ENCODE results near the gene ENDOU.

The ENDOU gene

GRCh38 chr12:47757364-47757839, 32.1 kb upstream of the ENDOU start:
- no peak for DNase-seq

- peak in 1 of 2 donors; percentile 40 for DNase-seq
These were observed 30.6 kb upstream of the ENDOU start for GRCh38 chr12:47755655-47756562.

DNA sequence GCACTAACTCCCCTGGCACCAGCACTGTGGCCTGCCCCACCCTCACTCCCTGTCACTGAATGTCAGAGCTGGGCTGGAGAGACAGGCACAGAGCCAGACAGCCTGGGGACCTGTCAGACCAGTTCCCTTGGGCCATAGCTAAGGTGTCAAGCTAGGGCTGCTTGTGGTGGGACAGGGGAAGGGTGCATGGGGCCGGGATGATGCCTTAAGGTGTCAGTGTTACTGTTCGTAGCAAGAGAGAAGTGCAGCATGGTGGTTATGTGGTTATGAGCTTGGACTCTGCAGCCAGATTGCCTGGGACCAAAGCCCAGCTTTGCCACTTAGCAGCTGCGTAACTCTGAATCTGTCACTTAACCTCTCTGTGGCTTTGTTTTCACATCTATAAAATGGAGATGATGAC, 29.6 kb upstream of the ENDOU start:
- DNase-seq: no peak

DNA sequence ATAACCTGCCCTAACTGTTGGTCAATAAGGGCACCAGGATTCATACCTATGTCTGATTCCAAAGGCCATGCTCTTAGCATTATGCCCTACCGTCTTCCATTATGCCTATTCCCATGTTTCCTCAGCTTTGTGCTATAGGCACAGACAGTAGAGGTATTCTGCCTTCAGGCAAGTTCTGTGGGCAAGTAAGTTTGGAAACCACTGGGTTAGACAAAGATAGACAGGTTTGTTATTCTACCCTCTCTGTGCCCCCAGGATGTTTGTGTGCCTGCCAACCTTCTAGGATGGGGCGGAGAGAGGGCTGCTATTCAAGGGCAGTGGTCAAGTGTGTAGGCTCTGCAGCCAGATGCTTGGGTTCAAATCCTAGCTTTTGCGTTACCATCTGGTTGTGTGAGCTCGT, 28.8 kb upstream of the ENDOU start:
- no peak for DNase-seq

GRCh38 chr12:47753021-47754001, 28.0 kb upstream of the ENDOU start:
- DNase-seq: no peak

- no peak for DNase-seq
These were observed 27.3 kb upstream of the ENDOU start for GRCh38 chr12:47752552-47752951.

DNA sequence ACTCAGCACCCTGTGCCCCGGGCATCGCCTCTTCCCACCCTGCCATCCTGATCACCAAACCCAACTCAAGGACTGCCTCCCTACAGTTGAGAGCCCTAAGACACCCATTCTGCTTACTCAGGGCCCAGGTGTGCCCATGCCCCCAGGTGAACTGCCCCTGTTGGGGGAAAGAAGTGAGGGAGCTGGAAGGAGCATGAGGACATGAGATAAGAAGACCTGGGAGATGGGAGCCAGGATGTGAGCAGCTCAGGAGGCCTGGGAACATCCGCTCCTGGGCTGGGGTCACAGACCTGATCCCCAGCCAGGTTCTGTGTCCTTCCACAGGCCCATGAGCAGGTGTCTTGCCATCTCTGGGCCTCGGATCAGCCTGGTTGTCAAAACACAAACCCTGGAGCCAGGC, 26.8 kb upstream of the ENDOU start:
- DNase-seq: no peak

GRCh38 chr12:47751561-47751960, 26.3 kb upstream of the ENDOU start:
- no peak for DNase-seq

DNA sequence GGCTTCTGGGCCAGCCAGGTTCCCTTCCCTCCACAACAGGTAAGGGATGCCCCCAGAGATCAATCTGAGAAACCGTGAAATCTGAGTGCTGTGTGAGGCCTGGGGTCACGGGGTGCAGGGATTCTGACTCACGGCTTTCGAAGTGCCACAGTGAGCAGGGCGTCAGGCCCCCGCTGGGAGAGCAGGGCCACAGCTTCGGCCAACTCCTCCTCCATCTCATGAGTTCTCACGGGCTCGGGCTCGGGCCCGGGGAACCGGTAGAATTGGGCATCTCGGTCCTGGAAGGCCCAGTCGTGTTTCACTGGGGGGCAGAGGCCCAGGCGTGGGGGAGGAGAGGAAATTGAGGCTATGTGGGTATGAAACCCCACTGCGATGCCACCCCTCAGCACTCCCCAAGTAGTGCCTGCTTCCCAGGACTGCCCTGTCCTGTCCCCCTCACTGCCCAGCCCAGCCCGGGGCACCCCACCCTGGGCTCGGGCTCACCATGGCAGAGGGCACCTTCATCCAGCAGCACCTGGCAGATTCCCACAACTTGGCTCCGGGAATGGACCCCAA, 25.7 kb upstream of the ENDOU start:
- DNase-seq: no peak

- DNase-seq: no peak
These were observed 25.0 kb upstream of the ENDOU start for GRCh38 chr12:47750229-47750798.

DNA sequence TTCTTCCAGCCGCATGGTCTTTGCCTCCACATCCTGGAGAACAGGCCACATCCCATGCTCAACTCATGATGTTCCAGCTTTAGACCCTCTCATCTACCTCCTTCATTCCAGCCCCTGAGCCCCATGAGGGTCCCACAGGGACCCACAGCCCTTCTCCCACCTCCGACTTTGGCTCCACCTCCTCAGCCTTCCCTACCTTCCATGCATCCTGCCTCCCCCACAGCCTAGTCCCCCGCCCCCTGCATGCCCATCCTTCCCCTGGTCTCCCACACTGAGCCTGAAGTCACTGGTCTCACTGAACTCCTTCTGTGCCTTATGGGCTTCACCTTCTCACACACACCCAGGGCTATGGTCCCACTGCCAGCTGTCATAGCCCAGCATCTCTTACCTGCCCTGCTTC, 23.6 kb upstream of the ENDOU start:
- no peak for DNase-seq

DNA sequence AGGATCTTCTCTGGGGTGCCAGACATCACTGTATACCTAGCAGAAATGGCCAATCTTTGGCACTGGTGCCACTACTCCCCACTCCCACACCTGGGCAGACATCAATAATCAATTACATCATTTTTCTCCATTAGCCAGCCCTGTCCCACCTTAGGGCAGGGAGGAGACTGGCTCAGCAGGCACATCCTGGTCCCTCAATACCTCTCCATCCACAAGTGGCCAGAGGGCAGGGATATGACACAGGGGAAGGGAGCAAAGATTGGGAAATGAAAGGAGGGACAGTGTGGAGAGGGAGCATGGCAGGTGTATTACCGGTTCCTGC, 23.2 kb upstream of the ENDOU start:
- DNase-seq: no peak

DNA sequence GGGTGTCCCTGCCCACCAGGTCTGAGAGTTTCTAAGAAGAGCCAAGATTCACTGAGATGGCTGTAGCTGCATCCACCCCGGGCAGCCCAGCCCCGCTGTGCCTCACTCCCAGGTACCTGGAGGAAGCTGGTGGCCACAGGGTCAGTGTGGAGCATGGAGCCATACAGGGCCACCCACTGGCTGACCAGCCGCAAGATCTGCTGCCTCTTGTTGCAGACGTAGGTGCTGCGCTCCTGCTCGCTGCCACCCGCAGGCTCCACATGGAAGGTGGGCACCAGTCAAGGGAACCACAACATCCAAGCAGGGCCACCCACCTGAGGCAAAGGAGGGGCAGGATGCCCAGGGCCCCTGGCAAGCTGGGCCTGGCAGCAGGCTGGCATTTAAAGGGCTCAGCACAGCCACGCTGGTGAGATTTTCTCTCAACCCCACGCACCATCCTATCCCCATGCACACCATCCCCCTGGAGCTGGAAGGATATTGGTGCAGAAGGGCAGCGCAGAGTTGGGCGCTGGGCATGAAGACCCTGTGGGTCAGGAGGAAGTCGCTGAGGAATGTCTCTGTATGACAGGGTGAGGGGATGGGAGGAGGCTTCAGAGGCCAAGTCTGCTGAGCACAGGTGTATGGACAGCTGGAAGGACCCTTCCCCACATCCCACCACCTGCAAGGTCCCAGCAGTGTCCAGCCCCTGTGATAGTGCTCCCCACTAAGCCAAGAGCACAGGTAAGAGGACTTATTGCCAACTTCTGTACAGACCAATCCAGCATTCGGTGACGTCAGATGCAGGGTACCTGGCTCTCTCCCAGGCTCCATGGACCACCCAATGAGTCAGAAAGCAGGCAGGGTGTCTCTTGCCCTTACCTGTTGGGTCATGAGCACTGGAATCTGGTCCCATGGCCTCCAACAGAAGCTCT, 22.6 kb upstream of the ENDOU start:
- DNase-seq: no peak

GRCh38 chr12:47747126-47747525, 21.8 kb upstream of the ENDOU start:
- DNase-seq: no peak

GRCh38 chr12:47746523-47746922, 21.2 kb upstream of the ENDOU start:
- DNase-seq: no peak

DNA sequence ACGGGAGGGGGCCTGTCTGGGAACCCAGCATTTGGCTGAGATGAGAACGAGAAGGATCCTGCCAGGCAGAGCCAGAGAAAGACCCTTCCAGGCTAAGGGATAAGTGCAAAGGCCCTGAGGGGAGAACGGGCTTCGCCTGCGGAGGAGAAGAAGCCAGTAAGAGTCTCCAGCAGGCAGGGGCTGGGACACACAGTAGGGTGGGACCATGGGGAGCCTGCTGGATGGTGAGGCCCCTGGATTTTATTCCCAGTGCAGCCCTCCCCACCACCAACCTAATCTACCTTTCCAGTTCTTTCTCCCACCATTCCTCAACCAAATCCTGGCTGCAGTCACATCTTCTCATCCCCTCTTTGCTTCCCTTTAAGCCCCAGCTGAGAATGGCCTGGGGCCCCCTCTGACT, 20.8 kb upstream of the ENDOU start:
- no peak for DNase-seq

GRCh38 chr12:47745485-47746041, 20.3 kb upstream of the ENDOU start:
- DNase-seq: no peak

- DNase-seq: no peak
These were observed 19.6 kb upstream of the ENDOU start for GRCh38 chr12:47744778-47745436.

GRCh38 chr12:47744005-47744651, 18.8 kb upstream of the ENDOU start:
- peak; percentile 62 to 74 for DNase-seq

- DNase-seq: no peak
These were observed 18.1 kb upstream of the ENDOU start for GRCh38 chr12:47743311-47743860.
